CD4-positive, alpha-beta T cell (primary cell): ENCODE results near the gene DUSP18. TPM values are rescaled to one million over a fixed set of nuclear protein-coding genes. Genes with fewer than 3 reads are reported as not detected.

ENCODE experiments used
- ATAC-seq: fragments of 200-7000 bp; cut with Tn5 transposase; one replicate; pipeline ENCODE4 v1.10.0; 2022; ENCODE audit warnings: mild to moderate bottlenecking; ENCODE audit not compliant: poor library complexity
- CTCF ChIA-PET: fragments of 350-600 bp; sonication (Branson Sonifier 250); formaldehyde crosslinking; loops from one replicate; lab custom pipeline; 2021; ENCODE audit warnings: antibody characterized with exemption, inconsistent platforms; lab: Charles Lee
- POLR2A ChIA-PET: fragments of 350-600 bp; sonication (Branson Sonifier 250); formaldehyde crosslinking; loops from one replicate; lab custom pipeline; 2021; ENCODE audit warnings: antibody characterized with exemption, inconsistent platforms; lab: Charles Lee
- DNase-seq, 14 experiments: peaks; one replicate each; pipeline ENCODE4 v3.0.0-alpha.2; 2013 to 2020; ENCODE audit warnings: mixed read lengths in 2 of 14
- H3K27ac ChIP-seq, 2 donors: one replicate each; pipeline versions ENCODE4 v1.5.1 to v1.7.0; 2013; ENCODE audit warnings: low read length in 2 of 2, low read depth in 1 of 2, mild to moderate bottlenecking in 1 of 2
- H3K27me3 ChIP-seq, 2 experiments: 1 replicate in 1 of 2; 2 replicates in 1 of 2; pipeline versions ENCODE4 v1.6.1 to v1.7.0; 2013; ENCODE audit warnings: low read length in 2 of 2, control low read depth in 1 of 2, mild to moderate bottlenecking in 1 of 2, moderate library complexity in 1 of 2; ENCODE audit not compliant: insufficient read depth in 2 of 2, control insufficient read depth in 1 of 2
- H3K36me3 ChIP-seq: one replicate; pipeline ENCODE4 v1.6.1; 2013; ENCODE audit warnings: low read length, control low read depth; ENCODE audit not compliant: insufficient read depth
- H3K4me1 ChIP-seq: one replicate; pipeline ENCODE4 v1.6.1; 2013; ENCODE audit warnings: low read length, control low read depth; ENCODE audit not compliant: insufficient read depth
- H3K4me3 ChIP-seq: one replicate; pipeline ENCODE4 v1.5.1; 2013; ENCODE audit warnings: mild to moderate bottlenecking, low read length, moderate library complexity
- H3K9me3 ChIP-seq, 2 experiments: 1 replicate in 1 of 2; 2 replicates in 1 of 2; pipeline versions ENCODE4 v1.6.1 to v1.7.0; 2013; ENCODE audit warnings: low read length in 2 of 2, mild to moderate bottlenecking in 2 of 2, control low read depth in 1 of 2, moderate library complexity in 1 of 2; ENCODE audit not compliant: control insufficient read depth in 1 of 2, insufficient read depth in 1 of 2
- H3K27ac Mint-ChIP-seq: one replicate; pipeline ENCODE4 v1.8.0; 2020; ENCODE audit warnings: mixed read lengths
- H3K27me3 Mint-ChIP-seq: one replicate; pipeline ENCODE4 v1.8.0; 2021; ENCODE audit warnings: mixed read lengths
- H3K36me3 Mint-ChIP-seq: one replicate; pipeline ENCODE4 v1.8.0; 2021; ENCODE audit warnings: low read depth, mixed read lengths
- H3K4me1 Mint-ChIP-seq: one replicate; pipeline ENCODE4 v1.8.0; 2021; ENCODE audit warnings: low read depth, mixed read lengths
- H3K4me3 Mint-ChIP-seq: one replicate; pipeline ENCODE4 v1.8.0; 2020; ENCODE audit warnings: mild to moderate bottlenecking, mixed read lengths
- H3K9me3 Mint-ChIP-seq: one replicate; pipeline ENCODE4 v1.8.0; 2020; ENCODE audit warnings: mixed read lengths
- CTCF ChIP-seq: fragments of 200-600 bp; IDR thresholded peaks from one replicate; pipeline ENCODE4 v1.8.0; 2022; ENCODE audit warnings: antibody characterized with exemption, mild to moderate bottlenecking
- intact Hi-C, 2 experiments: fragments of 100-400 bp; cut with DNase I in 1 of 2; cut with micrococcal nuclease in 1 of 2; formaldehyde crosslinking; loops; one replicate each; pipeline versions ENCODE4 v1.15.1 to v1.9.0; 2023 to 2025; cut with DNase I, micrococcal nuclease
- total RNA-seq, 174 experiments: library from RNA in 2 of 174; stranded (reverse) in 2 of 174; gene quantifications; one replicate each; pipeline ENCODE4 v1.2.3 and lab custom pipeline; 2021 to 2026

DUSP18 gene
- total RNA-seq, 2 experiments from 2014 or later, result 5.7 to 6.2 TPM

DNA sequence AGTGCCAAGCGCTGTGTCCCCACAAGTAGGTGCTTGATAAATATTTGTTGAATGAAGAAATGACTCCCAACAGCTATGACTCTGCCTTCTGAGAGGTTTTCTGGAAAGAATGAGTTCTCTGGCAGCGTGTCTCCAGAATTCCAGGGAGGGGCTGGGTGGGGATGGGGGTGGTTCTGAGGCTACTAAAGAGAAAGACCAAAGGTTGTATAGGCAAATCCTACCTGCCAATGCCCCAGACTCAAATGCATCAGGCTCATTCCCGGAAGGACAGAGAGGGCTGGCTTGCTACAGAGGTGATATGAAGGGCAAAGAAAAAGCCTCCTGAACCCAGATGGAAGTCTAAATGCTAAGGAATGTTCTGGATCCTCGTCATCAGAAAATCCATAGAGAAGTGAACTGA, 1.9 kb downstream of the DUSP18 start:
- Mint-ChIP-seq H3K27me3 (no peaks in the 10 kb centered on the region), H3K36me3 (peaks cover 43% of the 10 kb centered on the region), H3K4me3 (peak overlapping the region; percentile 63), H3K27ac (no peak overlapping the region), H3K9me3 (no peaks in the 10 kb centered on the region), H3K4me1 (peaks cover 15% of the 10 kb centered on the region)
- no peak overlapping the region for H3K4me3 ChIP-seq
- H3K27ac ChIP-seq, result no peak overlapping the region
- peaks cover 25% of the 10 kb centered on the region for H3K36me3 ChIP-seq
- H3K9me3 ChIP-seq, result no peaks in the 10 kb centered on the region
- ChIA-PET POLR2A (no interaction called here), CTCF (interaction anchor here (1.4 kb wide), 1 partner anchor 16 kb away, joined by 4 read pairs; no protein-coding TSS in a partner anchor)
- DNase-seq (no peak), ATAC-seq (no peak)
- no peak for TF ChIP-seq CTCF
- H3K4me1 ChIP-seq, result peaks cover 27% of the 10 kb centered on the region
- H3K27me3 ChIP-seq, result no peaks in the 10 kb centered on the region
- intact Hi-C loops, result loop anchor here in 1 of 2 experiments (5.0 to 10.0 kb wide), 2 partner anchors 73 to 419 kb away; partner anchors contain the start of genes PES1 and SMTN

GRCh38 chr22:30665266-30665665, 2.4 kb downstream of the DUSP18 start:
- CTCF ChIA-PET, result interaction anchor here (1.1 kb wide), 1 partner anchor 31 kb away, joined by 5 read pairs; no protein-coding TSS in a partner anchor
- Histone ChIP-seq H3K36me3 (peaks cover 25% of the 10 kb centered on the region), H3K4me3 (no peak overlapping the region), H3K27me3 (no peaks in the 10 kb centered on the region), H3K9me3 (no peaks in the 10 kb centered on the region), H3K4me1 (peaks cover 27% of the 10 kb centered on the region), H3K27ac (no peak overlapping the region)
- H3K9me3 Mint-ChIP-seq, result no peaks in the 10 kb centered on the region
- POLR2A ChIA-PET, result no interaction called here
- no peak for ATAC-seq
- H3K4me3 Mint-ChIP-seq, result peak overlapping the region; percentile 7
- no peak for DNase-seq
- H3K27me3 Mint-ChIP-seq, result no peaks in the 10 kb centered on the region
- peaks cover 15% of the 10 kb centered on the region for H3K4me1 Mint-ChIP-seq
- no peak overlapping the region for H3K27ac Mint-ChIP-seq
- no peak for TF ChIP-seq CTCF
- H3K36me3 Mint-ChIP-seq, result peaks cover 46% of the 10 kb centered on the region
- intact Hi-C loops, result loop anchor here in 1 of 2 experiments (5.0 to 10.0 kb wide), 2 partner anchors 73 to 420 kb away; partner anchors contain the start of genes PES1 and SMTN

DNA sequence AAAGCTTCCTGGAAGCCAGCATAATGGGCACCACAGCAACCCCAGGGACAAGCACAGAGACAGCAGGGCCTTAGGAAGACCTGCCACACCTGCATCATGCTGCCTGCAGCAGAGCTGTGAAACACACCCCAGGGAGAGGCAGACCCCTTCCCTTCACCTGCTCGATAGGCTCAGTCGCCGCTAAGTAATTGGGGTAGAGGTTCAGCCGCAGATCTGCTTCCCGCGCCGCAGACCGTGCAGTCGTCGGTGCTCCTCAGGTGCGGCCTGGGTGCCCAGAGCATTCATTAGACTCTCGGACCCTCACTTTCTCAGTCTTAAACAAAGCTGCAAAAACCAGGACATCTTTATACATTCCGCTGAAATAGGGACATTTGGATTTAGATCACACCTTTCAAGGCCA, 2.9 kb downstream of the DUSP18 start:
- H3K36me3 ChIP-seq, result peaks cover 29% of the 10 kb centered on the region
- POLR2A ChIA-PET, result no interaction called here
- no peak overlapping the region for H3K27ac ChIP-seq
- ATAC-seq (no peak), DNase-seq (no peak)
- no peak overlapping the region for H3K4me3 Mint-ChIP-seq
- H3K4me1 ChIP-seq, result peaks cover 27% of the 10 kb centered on the region
- peaks cover 15% of the 10 kb centered on the region for H3K4me1 Mint-ChIP-seq
- CTCF ChIA-PET, result interaction anchor here (1.1 kb wide), 1 partner anchor 30 kb away, joined by 5 read pairs; no protein-coding TSS in a partner anchor
- no peak for TF ChIP-seq CTCF
- no peaks in the 10 kb centered on the region for H3K9me3 Mint-ChIP-seq
- intact Hi-C loops, result loop anchor here in 1 of 2 experiments (5.0 to 10.0 kb wide), 2 partner anchors 72 to 420 kb away; partner anchors contain the start of genes PES1 and SMTN
- no peak overlapping the region for H3K4me3 ChIP-seq
- peaks cover 51% of the 10 kb centered on the region for H3K36me3 Mint-ChIP-seq
- no peaks in the 10 kb centered on the region for H3K27me3 ChIP-seq
- no peaks in the 10 kb centered on the region for H3K27me3 Mint-ChIP-seq
- H3K27ac Mint-ChIP-seq, result no peak overlapping the region
- H3K9me3 ChIP-seq, result no peaks in the 10 kb centered on the region
